ENCODE data around the gene EPB41L4B. TPM values are rescaled to one million over a fixed set of nuclear protein-coding genes. Genes with fewer than 3 reads are reported as not detected.

EPB41L4B gene
- total RNA-seq, 4 donors from 2014 or later, result 56.4 to 72.7 (median 71.0) TPM

DNA sequence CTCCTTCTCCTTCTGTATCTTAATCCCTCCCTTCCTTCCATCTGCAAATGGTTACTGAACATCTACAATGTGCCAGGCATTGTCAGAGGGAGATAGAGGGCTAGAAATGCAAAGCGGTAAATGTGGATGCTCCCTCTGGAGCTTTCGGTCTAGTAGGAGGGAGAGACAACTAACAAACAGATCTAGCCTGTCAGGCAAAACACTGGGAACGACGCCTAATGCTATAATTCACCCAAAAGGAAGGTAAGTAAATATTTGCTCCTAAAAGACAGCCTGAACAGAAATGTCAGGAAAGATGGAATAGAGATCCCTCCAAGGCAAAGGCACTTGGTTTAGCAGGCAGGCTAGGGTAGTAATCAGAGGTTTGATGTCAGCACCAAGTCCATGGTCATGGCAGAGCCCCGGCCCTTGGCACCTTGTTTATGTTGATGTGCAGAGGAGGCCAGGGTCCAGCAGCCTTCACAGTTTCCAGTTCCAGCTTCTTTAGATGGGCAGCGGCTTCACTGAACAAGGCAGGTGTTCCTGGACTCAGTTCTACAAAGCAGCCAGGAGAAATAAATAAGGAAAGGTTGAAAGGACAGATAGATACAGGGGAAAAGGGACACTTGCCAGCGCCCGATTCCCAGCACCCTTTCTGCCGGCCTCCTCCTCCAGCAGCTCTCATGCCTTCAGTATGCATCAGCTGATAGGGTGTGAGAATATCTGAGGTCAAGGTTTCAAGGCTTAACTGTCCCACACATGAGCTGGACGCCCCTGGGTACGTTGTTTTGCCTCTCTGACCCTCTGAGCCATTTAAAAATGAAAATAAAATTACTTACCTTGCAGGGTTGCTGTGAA lies 107.4 kb downstream of the EPB41L4B start:
- intact Hi-C loops (cut with DNase I), result no loop called here

DNA sequence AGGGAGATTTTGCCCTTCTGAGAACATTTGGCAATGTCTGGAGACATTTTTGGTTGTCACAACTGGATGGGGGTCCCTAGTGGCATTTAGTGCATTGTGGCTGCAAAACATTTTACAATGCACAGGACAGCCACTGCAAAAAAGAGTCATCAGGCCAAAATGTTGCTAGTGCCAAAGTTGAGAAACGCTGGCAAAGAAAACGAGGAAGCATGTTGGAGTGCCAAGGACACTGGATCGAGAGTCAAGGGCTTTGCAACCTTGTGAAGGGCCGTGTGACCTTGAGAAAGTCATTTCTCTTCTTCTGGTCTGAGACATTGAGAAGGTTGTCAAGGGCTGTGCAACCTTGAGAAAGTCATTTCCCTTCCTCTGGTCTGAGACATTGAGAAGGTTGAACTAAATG lies 108.1 kb downstream of the EPB41L4B start:
- Histone ChIP-seq H3K27ac (no peak overlapping the region), H3K4me3 (replicated peaks in 1 of 3) (no peak overlapping the region), H3K4me1 (no peaks in the 10 kb centered on the region), H3K36me3 (no peaks in the 10 kb centered on the region), H3K9me3 (no peaks in the 10 kb centered on the region), H3K27me3 (no peaks in the 10 kb centered on the region)
- intact Hi-C loops (cut with DNase I), result no loop called here
- TF ChIP-seq, protein P1, sequence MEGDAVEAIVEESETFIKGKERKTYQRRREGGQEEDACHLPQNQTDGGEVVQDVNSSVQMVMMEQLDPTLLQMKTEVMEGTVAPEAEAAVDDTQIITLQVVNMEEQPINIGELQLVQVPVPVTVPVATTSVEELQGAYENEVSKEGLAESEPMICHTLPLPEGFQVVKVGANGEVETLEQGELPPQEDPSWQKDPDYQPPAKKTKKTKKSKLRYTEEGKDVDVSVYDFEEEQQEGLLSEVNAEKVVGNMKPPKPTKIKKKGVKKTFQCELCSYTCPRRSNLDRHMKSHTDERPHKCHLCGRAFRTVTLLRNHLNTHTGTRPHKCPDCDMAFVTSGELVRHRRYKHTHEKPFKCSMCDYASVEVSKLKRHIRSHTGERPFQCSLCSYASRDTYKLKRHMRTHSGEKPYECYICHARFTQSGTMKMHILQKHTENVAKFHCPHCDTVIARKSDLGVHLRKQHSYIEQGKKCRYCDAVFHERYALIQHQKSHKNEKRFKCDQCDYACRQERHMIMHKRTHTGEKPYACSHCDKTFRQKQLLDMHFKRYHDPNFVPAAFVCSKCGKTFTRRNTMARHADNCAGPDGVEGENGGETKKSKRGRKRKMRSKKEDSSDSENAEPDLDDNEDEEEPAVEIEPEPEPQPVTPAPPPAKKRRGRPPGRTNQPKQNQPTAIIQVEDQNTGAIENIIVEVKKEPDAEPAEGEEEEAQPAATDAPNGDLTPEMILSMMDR (IDR thresholded peaks at IDR 0.05), result no peak
- TF ChIP-seq POLR2A (IDR thresholded peaks at IDR 0.05), result no peak
- WGBS, 2 donors, result 41 to 53% methylated on average over 4 of the region's 4 CpGs
- DNase-seq, result no peak

More for the DNA sequence above, 107.4 kb downstream of the EPB41L4B start:
- H3K36me3 ChIP-seq, result no peaks in the 10 kb centered on the region
- H3K27ac ChIP-seq, result no peak overlapping the region
- H3K4me3 ChIP-seq (replicated peaks in 1 of 3), result no peak overlapping the region
- no peaks in the 10 kb centered on the region for H3K4me1 ChIP-seq
- 86 to 91% methylated on average over 11 of the region's 11 CpGs for WGBS, 2 donors
- H3K27me3 ChIP-seq, result no peaks in the 10 kb centered on the region
- TF ChIP-seq POLR2A (IDR thresholded peaks at IDR 0.05), result no peak
- TF ChIP-seq, protein P1 (IDR thresholded peaks at IDR 0.05), result no peak
- no peaks in the 10 kb centered on the region for H3K9me3 ChIP-seq
- DNase-seq, result no peak

DNA sequence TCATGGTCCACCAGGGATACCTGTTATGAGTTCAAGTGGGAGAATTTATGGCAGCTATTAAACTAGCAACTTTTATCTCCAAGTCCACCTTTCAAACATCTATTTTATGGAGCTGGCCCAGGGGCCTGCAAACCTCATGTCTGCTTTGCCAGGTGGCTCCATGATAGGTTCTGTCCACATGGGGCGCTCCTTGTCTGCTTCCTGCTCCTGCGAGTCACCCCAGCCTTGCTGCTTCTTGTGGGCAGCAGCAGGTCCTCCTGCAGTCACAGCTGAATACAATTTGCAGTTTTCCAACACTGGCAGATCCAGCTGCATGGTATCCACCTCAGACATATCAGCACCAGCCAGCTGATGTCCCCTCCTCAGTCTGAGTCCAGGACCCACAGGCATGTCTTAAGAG lies 114.2 kb downstream of the EPB41L4B start:
- no peak for DNase-seq
- Histone ChIP-seq H3K4me1 (no peaks in the 10 kb centered on the region), H3K4me3 (replicated peaks in 1 of 3) (no peak overlapping the region), H3K9me3 (no peaks in the 10 kb centered on the region), H3K27ac (no peak overlapping the region), H3K27me3 (no peaks in the 10 kb centered on the region), H3K36me3 (no peaks in the 10 kb centered on the region)
- no peak for TF ChIP-seq POLR2A (IDR thresholded peaks at IDR 0.05)
- TF ChIP-seq, protein P1 (IDR thresholded peaks at IDR 0.05), result no peak
- intact Hi-C loops (cut with DNase I), result no loop called here
- 88 to 96% methylated on average over 2 of the region's 2 CpGs for WGBS, 2 donors

DNA sequence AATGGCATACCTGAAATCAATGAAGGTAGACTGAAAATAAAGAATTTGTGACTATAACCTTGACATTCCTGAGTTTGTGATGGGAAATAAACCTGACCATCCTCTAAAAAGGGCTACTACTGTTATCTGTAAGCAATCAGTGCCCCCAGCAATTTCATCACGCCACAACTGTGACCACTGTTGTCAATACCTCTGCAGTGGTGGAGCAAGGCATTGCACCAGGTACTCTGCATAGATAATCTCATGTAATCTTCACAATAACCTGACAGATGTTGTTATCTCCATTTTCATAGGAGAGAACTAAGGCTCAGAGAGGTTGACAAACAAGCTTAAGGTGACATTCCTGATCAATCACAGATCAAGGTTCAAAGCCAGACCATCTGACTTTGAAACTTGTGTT lies 115.3 kb downstream of the EPB41L4B start:
- no peaks in the 10 kb centered on the region for H3K27me3 ChIP-seq
- no peaks in the 10 kb centered on the region for H3K36me3 ChIP-seq
- intact Hi-C loops (cut with DNase I), result no loop called here
- no peaks in the 10 kb centered on the region for H3K4me1 ChIP-seq
- no peak overlapping the region for H3K27ac ChIP-seq
- H3K4me3 ChIP-seq (replicated peaks in 1 of 3), result no peak overlapping the region
- H3K9me3 ChIP-seq, result no peaks in the 10 kb centered on the region
- WGBS, 2 donors, result 76 to 88% methylated on average over 1 of the region's 1 CpG
- TF ChIP-seq, protein P1 (IDR thresholded peaks at IDR 0.05), result no peak
- TF ChIP-seq POLR2A (IDR thresholded peaks at IDR 0.05), result no peak
- no peak for DNase-seq

DNA sequence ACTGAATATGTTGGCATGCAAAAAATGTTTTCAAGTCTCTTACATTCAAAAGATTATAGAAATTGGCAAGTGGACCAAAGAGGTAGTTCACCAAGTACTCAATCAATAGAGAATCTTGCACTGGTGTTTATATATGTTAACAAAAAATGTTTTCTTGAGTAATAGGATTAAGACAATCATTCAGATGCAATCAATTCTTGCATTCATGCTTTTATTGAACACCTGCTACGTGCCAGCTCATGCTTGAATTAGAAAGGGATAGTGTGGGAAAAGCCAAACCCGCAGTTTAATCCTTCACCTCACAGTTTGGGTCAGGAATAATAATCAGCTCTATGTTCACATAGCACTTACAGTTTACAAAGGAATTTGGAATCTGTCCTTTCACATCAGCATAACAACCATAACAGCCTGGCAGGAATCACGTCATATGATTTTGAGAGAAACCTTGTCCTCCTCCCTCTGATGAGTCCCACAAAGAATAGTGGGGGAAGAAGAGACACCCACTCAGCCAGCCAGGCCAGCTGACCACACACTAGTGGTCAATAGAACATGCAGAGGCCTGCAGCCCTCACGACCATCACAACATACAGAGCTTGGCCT lies 117.0 kb downstream of the EPB41L4B start:
- intact Hi-C loops (cut with DNase I), result no loop called here
- 89 to 93% methylated on average over 4 of the region's 4 CpGs for WGBS, 2 donors
- no peak for DNase-seq
- H3K27me3 ChIP-seq, result no peaks in the 10 kb centered on the region
- H3K36me3 ChIP-seq, result no peaks in the 10 kb centered on the region
- no peak for TF ChIP-seq POLR2A (IDR thresholded peaks at IDR 0.05)
- TF ChIP-seq, protein P1 (IDR thresholded peaks at IDR 0.05), result no peak
- no peaks in the 10 kb centered on the region for H3K9me3 ChIP-seq
- no peaks in the 10 kb centered on the region for H3K4me1 ChIP-seq
- H3K4me3 ChIP-seq (replicated peaks in 1 of 3), result no peak overlapping the region
- H3K27ac ChIP-seq, result no peak overlapping the region

All from thyroid gland (tissue), 4 donors.